ENCODE results near the gene TAL1.

DNA sequence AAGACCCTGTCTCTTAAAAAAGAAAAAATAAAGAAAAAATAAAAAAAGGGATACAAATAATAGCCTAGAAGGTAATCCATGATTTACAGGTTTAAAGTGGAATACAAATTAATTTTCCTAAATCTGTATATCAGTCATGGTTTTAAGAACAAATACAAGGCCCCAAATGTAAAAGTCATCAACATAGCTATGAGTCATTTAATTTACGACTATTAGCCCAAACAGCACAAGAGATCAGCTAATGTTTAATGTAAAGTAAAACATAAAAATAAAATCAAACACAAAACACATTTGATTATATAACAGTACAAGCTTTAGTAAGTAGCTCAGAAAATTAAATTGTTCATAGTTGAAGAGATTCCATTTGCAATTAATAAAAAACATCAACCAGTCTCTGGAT lies 20.3 kb upstream of the TAL1 start:
- TF ChIP-seq TAF1 (IDR thresholded peaks at IDR 0.05; ENCODE audit: low read depth, low read length), result no peak
- TF ChIP-seq POLR2AphosphoS5 (IDR thresholded peaks at IDR 0.05; ENCODE audit: low read depth, low read length), result no peak
